LNCaP clone FGC (cell line): ENCODE measurements around the gene AADACL4.
"Not testable (repeated sequence)": the region's sequence is repeated elsewhere in the genome, so short reads cannot be mapped to it uniquely, and the experiment has no call there.

Source experiments
- DNase-seq: peaks from one replicate; pipeline ENCODE4 v3.0.0-alpha.2; 2011; ENCODE audit warnings: low read depth
- H3K4me3 ChIP-seq: 2 replicates; pipeline ENCODE4 v1.5.1; 2011; ENCODE audit warnings: mild to moderate bottlenecking, low read depth, low read length, control low read depth
- CTCF ChIP-seq: IDR thresholded peaks from 2 replicates; pipeline ENCODE4 v1.5.1; 2012; ENCODE audit warnings: mild to moderate bottlenecking; ENCODE audit not compliant: control insufficient read depth, insufficient read depth; ENCODE audit errors: extremely low read depth

AADACL4 gene

GRCh38 chr1:12709091-12709491, 65.2 kb downstream of the AADACL4 start:
- no peak overlapping the region for H3K4me3 ChIP-seq
- no peak for TF ChIP-seq CTCF
- DNase-seq, result no peak

- no peak overlapping the region for H3K4me3 ChIP-seq
- TF ChIP-seq CTCF, result no peak
- DNase-seq, result no peak
These were observed 65.8 kb downstream of the AADACL4 start for GRCh38 chr1:12709696-12710095.

- no peak for DNase-seq
- H3K4me3 ChIP-seq, result no peak overlapping the region
- no peak for TF ChIP-seq CTCF
These were observed 67.7 kb downstream of the AADACL4 start for GRCh38 chr1:12711536-12711935.

GRCh38 chr1:12712076-12712475, 68.2 kb downstream of the AADACL4 start:
- no peak for TF ChIP-seq CTCF
- no peak overlapping the region for H3K4me3 ChIP-seq
- DNase-seq, result no peak

GRCh38 chr1:12712929-12713328, 69.0 kb downstream of the AADACL4 start:
- H3K4me3 ChIP-seq, result no peak overlapping the region
- DNase-seq, result no peak
- TF ChIP-seq CTCF, result no peak

GRCh38 chr1:12713651-12714050, 69.8 kb downstream of the AADACL4 start:
- not testable (repeated sequence) for DNase-seq, H3K4me3 ChIP-seq

GRCh38 chr1:12714710-12715475, 71.0 kb downstream of the AADACL4 start:
- H3K4me3 ChIP-seq, result no peak overlapping the region
- DNase-seq, result no peak
- no peak for TF ChIP-seq CTCF
